Gastrocnemius medialis (tissue), 4 donors: ENCODE measurements around the gene MMP17. TPM values are rescaled to one million over a fixed set of nuclear protein-coding genes. Genes with fewer than 3 reads are reported as not detected.

ENCODE experiments used
- ATAC-seq, 2 donors: fragments of 150-250 bp; one replicate each; pipeline ENCODE4 v1.9.1; 2016
- DNase-seq, 2 donors: peaks; one replicate each; pipeline ENCODE4 v3.0.0-alpha.2; 2019
- H3K27ac ChIP-seq, 4 donors: fragments of 200-600 bp; sonication (generic); 1 replicate in 1 of 4; 2 replicates in 3 of 4; pipeline ENCODE4 v1.5.1; 2016 to 2018; ENCODE audit warnings: mild to moderate bottlenecking in 2 of 4, moderate library complexity in 1 of 4
- H3K27me3 ChIP-seq, 3 donors: fragments of 200-600 bp; sonication (generic) in 2 of 3; 1 replicate in 1 of 3; 2 replicates in 2 of 3; pipeline versions ENCODE4 v1.5.1 to v1.6.0; 2016 to 2019; ENCODE audit warnings: mild to moderate bottlenecking in 1 of 3, moderate library complexity in 1 of 3
- H3K36me3 ChIP-seq, 2 donors: fragments of 200-600 bp; sonication (generic) in 1 of 2; one replicate each; pipeline ENCODE4 v1.5.1; 2017 to 2018
- H3K4me1 ChIP-seq, 2 donors: fragments of 200-600 bp; sonication (generic) in 1 of 2; one replicate each; pipeline ENCODE4 v1.5.1; 2016 to 2017; ENCODE audit warnings: mild to moderate bottlenecking in 2 of 2
- H3K4me3 ChIP-seq, 4 donors: fragments of 200-600 bp; sonication (generic) in 3 of 4; 1 replicate in 1 of 4; 2 replicates in 3 of 4; pipeline ENCODE4 v1.5.1; 2016 to 2019; ENCODE audit warnings: mild to moderate bottlenecking in 2 of 4
- H3K9me3 ChIP-seq, 3 donors: fragments of 200-600 bp; sonication (generic) in 2 of 3; 1 replicate in 1 of 3; 2 replicates in 2 of 3; pipeline ENCODE4 v1.5.1; 2016 to 2019
- POLR2A ChIP-seq, 2 donors: fragments of 450-650 bp; IDR thresholded peaks; one replicate each; pipeline ENCODE4 v1.6.1; 2017; ENCODE audit warnings: antibody characterized with exemption in 2 of 2, mild to moderate bottlenecking in 2 of 2, moderate library complexity in 2 of 2
- in situ Hi-C, 4 donors: fragments of 200-750 bp; cut with MboI; loops; one replicate each; pipeline versions ENCODE4 v1.15.0 to v1.8.0; 2017; ENCODE audit warnings: low sequenced_read_pairs in 4 of 4
- intact Hi-C: fragments of 100-400 bp; cut with DNase I; formaldehyde crosslinking; loops from one replicate; pipeline ENCODE4 v1.15.1; 2023; ENCODE audit warnings: low total_unique reads
- total RNA-seq, 4 donors: library from RNA; depleted of rRNA; stranded (reverse); fragments of >200 nt; gene quantifications; one replicate each; pipeline versions ENCODE4 v1.1.0 to v1.2.3, GENCODE V29; 2016
- TF ChIP-seq, protein P1 (sequence below), 5 experiments: fragments of 450-650 bp in 3 of 5; fragments of 200-600 bp in 2 of 5; sonication (generic) in 2 of 5; IDR thresholded peaks in 4 of 5; conservative IDR thresholded peaks in 1 of 5; 1 replicate in 4 of 5; 2 replicates in 1 of 5; pipeline ENCODE4 v1.5.1; 2016 to 2019; ENCODE audit warnings: antibody characterized with exemption in 5 of 5, mild to moderate bottlenecking in 3 of 5, moderate library complexity in 3 of 5

MMP17 gene
- total RNA-seq, 4 donors from 2014 or later: 0.75 to 1.6 (median 1.4) TPM; not detected in 1

DNA sequence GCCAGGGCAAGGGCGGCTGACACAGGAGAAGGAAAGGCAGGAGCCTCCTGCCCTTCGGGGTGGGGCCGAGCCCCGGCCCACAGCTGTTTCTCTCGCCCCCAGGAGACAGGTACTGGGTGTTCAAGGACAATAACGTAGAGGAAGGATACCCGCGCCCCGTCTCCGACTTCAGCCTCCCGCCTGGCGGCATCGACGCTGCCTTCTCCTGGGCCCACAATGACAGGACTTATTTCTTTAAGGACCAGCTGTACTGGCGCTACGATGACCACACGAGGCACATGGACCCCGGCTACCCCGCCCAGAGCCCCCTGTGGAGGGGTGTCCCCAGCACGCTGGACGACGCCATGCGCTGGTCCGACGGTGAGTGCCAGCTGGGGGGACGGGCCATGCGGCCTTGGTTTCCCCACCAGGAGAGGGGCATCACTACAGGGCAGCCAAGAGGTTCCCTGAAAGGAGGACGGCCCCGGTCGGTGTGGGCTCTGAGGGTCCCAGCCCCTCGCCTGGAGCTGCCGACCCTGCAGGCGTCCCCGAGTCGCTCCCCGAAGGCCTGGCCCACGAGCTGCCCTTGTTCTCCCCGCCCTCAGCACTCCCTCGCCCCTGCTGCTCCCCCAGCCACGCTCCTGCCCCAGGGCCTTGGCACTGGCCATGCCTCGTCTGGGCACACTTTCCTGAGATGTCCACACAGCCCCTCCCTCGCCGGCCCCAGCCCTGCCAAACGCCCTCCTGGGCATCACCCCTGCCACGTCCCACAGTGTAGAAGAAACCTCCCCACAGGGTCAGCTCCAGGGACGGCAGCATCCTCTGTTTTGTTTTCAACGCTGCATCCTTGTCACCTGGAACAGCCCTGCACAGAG lies 21.7 kb downstream of the MMP17 start:
- TF ChIP-seq, protein P1, sequence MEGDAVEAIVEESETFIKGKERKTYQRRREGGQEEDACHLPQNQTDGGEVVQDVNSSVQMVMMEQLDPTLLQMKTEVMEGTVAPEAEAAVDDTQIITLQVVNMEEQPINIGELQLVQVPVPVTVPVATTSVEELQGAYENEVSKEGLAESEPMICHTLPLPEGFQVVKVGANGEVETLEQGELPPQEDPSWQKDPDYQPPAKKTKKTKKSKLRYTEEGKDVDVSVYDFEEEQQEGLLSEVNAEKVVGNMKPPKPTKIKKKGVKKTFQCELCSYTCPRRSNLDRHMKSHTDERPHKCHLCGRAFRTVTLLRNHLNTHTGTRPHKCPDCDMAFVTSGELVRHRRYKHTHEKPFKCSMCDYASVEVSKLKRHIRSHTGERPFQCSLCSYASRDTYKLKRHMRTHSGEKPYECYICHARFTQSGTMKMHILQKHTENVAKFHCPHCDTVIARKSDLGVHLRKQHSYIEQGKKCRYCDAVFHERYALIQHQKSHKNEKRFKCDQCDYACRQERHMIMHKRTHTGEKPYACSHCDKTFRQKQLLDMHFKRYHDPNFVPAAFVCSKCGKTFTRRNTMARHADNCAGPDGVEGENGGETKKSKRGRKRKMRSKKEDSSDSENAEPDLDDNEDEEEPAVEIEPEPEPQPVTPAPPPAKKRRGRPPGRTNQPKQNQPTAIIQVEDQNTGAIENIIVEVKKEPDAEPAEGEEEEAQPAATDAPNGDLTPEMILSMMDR (IDR thresholded peaks at IDR 0.05 in 4 of 5, conservative IDR thresholded peaks at IDR 0.05 in 1 of 5): no peak
- no peak for TF ChIP-seq POLR2A (IDR thresholded peaks at IDR 0.05)
- Histone ChIP-seq H3K9me3 (no peaks in the 10 kb centered on the region), H3K27ac (no peak overlapping the region), H3K27me3 (peaks cover 0 to 6% (median 3%) of the 10 kb centered on the region in 3 donors), H3K4me3 (no peak overlapping the region), H3K36me3 (no peaks in the 10 kb centered on the region), H3K4me1 (no peaks in the 10 kb centered on the region)
- no peak for DNase-seq
- ATAC-seq: no peak
- intact Hi-C loops: no loop called here
- in situ Hi-C loops: loop anchor here in 1 of 4 donors (25.0 kb wide), 1 partner anchor 238 kb away; no protein-coding TSS in a partner anchor

DNA sequence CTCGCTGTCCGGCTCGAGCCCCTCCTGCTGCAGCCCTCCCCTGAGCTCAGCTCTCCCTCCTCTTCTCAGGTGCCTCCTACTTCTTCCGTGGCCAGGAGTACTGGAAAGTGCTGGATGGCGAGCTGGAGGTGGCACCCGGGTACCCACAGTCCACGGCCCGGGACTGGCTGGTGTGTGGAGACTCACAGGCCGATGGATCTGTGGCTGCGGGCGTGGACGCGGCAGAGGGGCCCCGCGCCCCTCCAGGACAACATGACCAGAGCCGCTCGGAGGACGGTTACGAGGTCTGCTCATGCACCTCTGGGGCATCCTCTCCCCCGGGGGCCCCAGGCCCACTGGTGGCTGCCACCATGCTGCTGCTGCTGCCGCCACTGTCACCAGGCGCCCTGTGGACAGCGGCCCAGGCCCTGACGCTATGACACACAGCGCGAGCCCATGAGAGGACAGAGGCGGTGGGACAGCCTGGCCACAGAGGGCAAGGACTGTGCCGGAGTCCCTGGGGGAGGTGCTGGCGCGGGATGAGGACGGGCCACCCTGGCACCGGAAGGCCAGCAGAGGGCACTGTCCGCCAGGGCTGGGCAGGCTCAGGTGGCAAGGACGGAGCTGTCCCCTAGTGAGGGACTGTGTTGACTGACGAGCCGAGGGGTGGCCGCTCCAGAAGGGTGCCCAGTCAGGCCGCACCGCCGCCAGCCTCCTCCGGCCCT lies 22.8 kb downstream of the MMP17 start:
- Histone ChIP-seq H3K4me3 (peak overlapping the region in 1 of 4 donors; percentile 21), H3K36me3 (no peaks in the 10 kb centered on the region), H3K9me3 (no peaks in the 10 kb centered on the region), H3K27ac (no peak overlapping the region), H3K4me1 (no peaks in the 10 kb centered on the region), H3K27me3 (peaks cover 4 to 14% (median 10%) of the 10 kb centered on the region in 3 donors)
- ATAC-seq: peak; percentile 62 to 87
- TF ChIP-seq POLR2A (IDR thresholded peaks at IDR 0.05): no peak
- TF ChIP-seq, protein P1 (IDR thresholded peaks at IDR 0.05 in 4 of 5, conservative IDR thresholded peaks at IDR 0.05 in 1 of 5): peak; percentile 63 to 94 (median 83)
- in situ Hi-C loops: no loop called here
- peak in 1 of 2 donors; percentile 46 for DNase-seq
- intact Hi-C loops: loop anchor here (1.0 kb wide), 2 partner anchors 98 to 150 kb away; partner anchors contain the start of gene EP400

DNA sequence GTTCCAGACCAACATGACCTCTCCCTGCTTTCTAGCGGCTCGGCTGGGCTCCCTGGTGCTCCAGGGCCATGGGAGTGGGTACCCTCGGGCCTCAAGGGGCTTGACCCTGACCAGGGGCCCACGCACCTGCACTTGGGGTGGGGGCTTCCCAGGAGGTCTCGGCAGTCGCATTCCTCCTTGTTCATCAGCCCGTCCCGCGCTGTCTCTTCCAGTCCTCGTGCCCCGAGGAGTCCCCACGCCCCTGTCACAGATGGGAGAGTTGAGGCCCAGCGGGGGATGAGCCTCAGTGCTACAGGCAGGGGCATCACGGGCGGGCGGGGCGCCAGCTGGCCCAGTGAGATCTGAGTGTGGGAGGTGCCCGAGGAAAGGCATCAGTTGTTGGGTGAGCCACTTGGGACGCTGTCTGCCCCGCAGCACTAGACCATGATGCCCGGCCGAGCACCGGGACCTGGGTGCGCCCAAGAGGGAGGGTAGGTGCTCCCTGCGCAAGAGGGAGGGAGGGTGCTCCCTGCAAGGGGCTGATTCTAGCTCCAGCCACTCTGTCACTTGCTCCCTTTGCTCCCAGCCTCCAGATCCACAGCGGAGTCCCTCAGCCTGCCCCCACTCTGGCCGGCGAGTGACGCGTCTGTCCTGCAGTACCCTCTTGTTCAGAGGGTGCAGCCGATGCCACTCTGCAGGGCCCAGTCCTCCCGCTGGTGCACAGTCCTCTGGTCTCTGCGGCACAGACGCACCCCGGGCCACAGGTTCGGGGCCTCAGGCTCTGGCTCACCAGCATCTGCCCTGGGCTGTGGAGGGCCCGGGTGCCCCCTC lies 23.8 kb downstream of the MMP17 start:
- peak overlapping the region in 1 of 4 donors; percentile 21 for H3K4me3 ChIP-seq
- no peak overlapping the region for H3K27ac ChIP-seq
- H3K9me3 ChIP-seq: no peaks in the 10 kb centered on the region
- TF ChIP-seq, protein P1 (IDR thresholded peaks at IDR 0.05 in 4 of 5, conservative IDR thresholded peaks at IDR 0.05 in 1 of 5): no peak
- no peak for TF ChIP-seq POLR2A (IDR thresholded peaks at IDR 0.05)
- in situ Hi-C loops (no loop called here), intact Hi-C loops (loop anchor here (1.0 kb wide), 2 partner anchors 97 to 149 kb away; partner anchors contain the start of gene EP400)
- H3K27me3 ChIP-seq: peaks cover 4 to 14% (median 10%) of the 10 kb centered on the region in 3 donors
- H3K36me3 ChIP-seq: no peaks in the 10 kb centered on the region
- ATAC-seq (no peak), DNase-seq (no peak)
- no peaks in the 10 kb centered on the region for H3K4me1 ChIP-seq

DNA sequence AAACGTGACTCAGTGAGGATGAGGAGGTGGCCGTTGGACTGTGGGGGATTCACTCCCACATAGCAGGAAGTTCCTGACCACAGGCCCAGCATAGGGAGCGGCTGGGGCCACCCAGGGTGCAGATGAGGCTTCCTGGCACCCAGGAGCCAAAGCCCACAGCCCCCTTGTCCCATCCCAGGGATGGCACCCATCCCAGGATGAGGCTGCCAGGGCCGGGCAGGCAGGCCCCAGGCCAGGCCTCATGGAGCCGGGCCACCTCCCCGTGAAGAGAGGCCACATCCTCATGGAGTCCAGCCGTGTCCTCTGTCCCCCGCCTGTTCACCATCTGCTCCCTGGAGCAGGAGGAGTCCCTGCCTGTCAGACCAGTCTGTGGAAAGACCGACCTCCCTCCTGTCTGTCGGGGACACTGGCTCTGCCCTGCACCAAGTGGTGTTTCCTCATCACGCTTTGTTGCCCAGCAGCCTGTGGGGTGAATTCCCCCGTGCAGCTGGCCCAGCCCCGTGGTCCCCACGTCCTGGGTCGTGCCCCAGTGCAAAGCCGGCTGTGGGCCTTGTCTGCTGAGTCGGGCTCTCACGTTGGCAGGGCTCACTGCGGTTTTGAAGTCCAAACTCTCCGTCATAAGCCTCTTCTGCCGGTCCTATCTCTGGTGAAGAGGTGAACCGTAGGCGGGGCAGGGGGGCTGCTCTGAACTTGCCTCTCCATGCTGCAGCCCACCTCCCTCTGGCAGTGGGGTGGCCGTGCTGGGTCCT lies 24.5 kb downstream of the MMP17 start:
- intact Hi-C loops: no loop called here
- in situ Hi-C loops: no loop called here
- TF ChIP-seq, protein P1 (IDR thresholded peaks at IDR 0.05 in 4 of 5, conservative IDR thresholded peaks at IDR 0.05 in 1 of 5): no peak
- no peak for TF ChIP-seq POLR2A (IDR thresholded peaks at IDR 0.05)
- H3K4me3 ChIP-seq: no peak overlapping the region
- H3K27me3 ChIP-seq: peaks cover 4 to 14% (median 10%) of the 10 kb centered on the region in 3 donors
- H3K9me3 ChIP-seq: no peaks in the 10 kb centered on the region
- ATAC-seq: no peak
- H3K27ac ChIP-seq: no peak overlapping the region
- DNase-seq: no peak
- H3K36me3 ChIP-seq: no peaks in the 10 kb centered on the region
- H3K4me1 ChIP-seq: no peaks in the 10 kb centered on the region
